ENCODE results near the gene HK1. TPM values are rescaled to one million over a fixed set of nuclear protein-coding genes. Genes with fewer than 3 reads are reported as not detected.

Gene HK1
- total RNA-seq, 2 experiments from 2014 or later = 213 to 220 TPM

GRCh38 chr10:69389827-69390490 is 111.7 kb downstream of the HK1 start:
- intact Hi-C loops (cut with micrococcal nuclease) = loop anchor here (5.0 kb wide), 2 partner anchors 73 to 383 kb away; no protein-coding TSS in a partner anchor
- H3K36me3 Mint-ChIP-seq = peaks cover 53% of the 10 kb centered on the region
- ChIA-PET CTCF (interaction anchor here (4.6 to 7.9 kb wide), 2 partner anchors 17 to 152 kb away, joined by 27 to 118 read pairs; no protein-coding TSS in a partner anchor), POLR2A (no interaction called here)
- DNase-seq = no peak
- no peak overlapping the region for H3K4me3 Mint-ChIP-seq
- peaks cover 11% of the 10 kb centered on the region for H3K4me1 Mint-ChIP-seq (ENCODE audit: low read depth)
- peak overlapping the region; percentile 26 for H3K27ac Mint-ChIP-seq
- H3K27me3 Mint-ChIP-seq = no peaks in the 10 kb centered on the region
- no peaks in the 10 kb centered on the region for H3K9me3 Mint-ChIP-seq

DNA sequence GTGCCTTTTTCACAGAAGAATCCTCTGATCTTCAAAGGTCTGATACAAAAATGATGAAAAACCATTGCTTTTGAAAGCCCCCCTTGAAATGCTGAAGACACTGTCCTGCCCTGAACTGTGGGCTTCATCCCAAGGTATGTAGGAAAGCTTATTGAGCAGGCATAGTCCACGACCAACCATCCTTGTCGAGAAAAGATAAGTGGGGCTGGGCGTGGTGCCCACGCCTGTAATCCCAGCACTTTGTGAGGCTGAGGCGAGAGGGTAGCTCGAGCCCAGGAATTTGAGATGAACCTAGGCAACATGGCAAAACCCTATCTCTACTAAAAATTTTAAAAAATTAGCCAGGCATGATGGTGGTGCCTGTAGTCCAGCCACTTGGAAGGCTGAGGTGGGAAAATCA is 112.9 kb downstream of the HK1 start:
- CTCF ChIA-PET = interaction anchor here (1.1 to 7.9 kb wide), 4 partner anchors 16 to 177 kb away, joined by 3 to 118 read pairs (median 16); no protein-coding TSS in a partner anchor
- no peak for DNase-seq
- peak overlapping the region; percentile 13 for H3K27ac Mint-ChIP-seq
- H3K9me3 Mint-ChIP-seq = no peaks in the 10 kb centered on the region
- H3K36me3 Mint-ChIP-seq = peaks cover 48% of the 10 kb centered on the region
- no peaks in the 10 kb centered on the region for H3K27me3 Mint-ChIP-seq
- POLR2A ChIA-PET = no interaction called here
- H3K4me1 Mint-ChIP-seq (ENCODE audit: low read depth) = peaks cover 11% of the 10 kb centered on the region
- no peak overlapping the region for H3K4me3 Mint-ChIP-seq
- intact Hi-C loops (cut with micrococcal nuclease) = loop anchor here (5.0 kb wide), 2 partner anchors 74 to 384 kb away; no protein-coding TSS in a partner anchor

DNA sequence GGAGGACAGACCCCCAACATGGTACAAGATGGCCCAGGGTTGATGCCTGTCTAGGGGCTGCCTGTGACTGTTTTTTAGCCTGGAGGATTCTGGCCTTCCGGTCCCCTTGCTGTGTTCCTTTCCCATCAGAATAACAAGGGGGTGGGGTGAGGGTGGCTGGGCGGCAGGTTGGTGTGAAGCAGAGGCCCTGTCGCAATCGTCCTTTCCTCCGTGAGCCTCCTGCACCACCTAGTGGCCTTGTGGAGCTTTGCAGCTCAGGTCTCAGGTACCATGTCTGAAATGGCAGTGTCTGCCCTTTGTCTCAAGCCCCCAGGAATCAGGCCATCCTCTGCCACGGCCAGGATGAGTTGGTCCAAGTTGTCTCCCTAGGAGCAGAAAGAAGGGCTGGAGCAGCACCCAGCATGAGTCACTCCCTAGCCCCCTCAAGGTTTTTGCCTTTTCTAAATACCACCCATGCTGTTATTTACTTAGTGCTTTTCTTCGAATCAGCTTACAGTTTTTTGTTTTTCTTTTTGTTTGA is 114.2 kb downstream of the HK1 start:
- Mint-ChIP-seq H3K27ac (peak overlapping the region; percentile 67), H3K36me3 (peaks cover 48% of the 10 kb centered on the region), H3K27me3 (no peaks in the 10 kb centered on the region), H3K4me3 (no peak overlapping the region), H3K4me1 (ENCODE audit: low read depth) (peaks cover 11% of the 10 kb centered on the region), H3K9me3 (no peaks in the 10 kb centered on the region)
- CTCF ChIA-PET = interaction anchor here (0.6 to 7.9 kb wide), 27 partner anchors 10 to 459 kb away, joined by 3 to 118 read pairs (median 4); partner anchors contain the start of gene SUPV3L1
- POLR2A ChIA-PET = interaction anchor here (0.6 to 1.1 kb wide), 3 partner anchors 12 to 213 kb away, joined by 3 to 4 read pairs (median 3); partner anchors contain the start of gene SUPV3L1
- intact Hi-C loops (cut with micrococcal nuclease) = loop anchor here (1.0 to 5.0 kb wide), 3 partner anchors 75 to 385 kb away; no protein-coding TSS in a partner anchor
- DNase-seq = peak; percentile 89

GRCh38 chr10:69394020-69394419 is 115.7 kb downstream of the HK1 start:
- H3K36me3 Mint-ChIP-seq = peaks cover 40% of the 10 kb centered on the region
- no peak overlapping the region for H3K27ac Mint-ChIP-seq
- peaks cover 11% of the 10 kb centered on the region for H3K4me1 Mint-ChIP-seq (ENCODE audit: low read depth)
- intact Hi-C loops (cut with micrococcal nuclease) = loop anchor here (5.0 kb wide), 2 partner anchors 77 to 387 kb away; no protein-coding TSS in a partner anchor
- H3K4me3 Mint-ChIP-seq = no peak overlapping the region
- H3K9me3 Mint-ChIP-seq = no peaks in the 10 kb centered on the region
- no peak for DNase-seq
- no peaks in the 10 kb centered on the region for H3K27me3 Mint-ChIP-seq
- CTCF ChIA-PET = interaction anchor here (0.5 to 7.9 kb wide), 2 partner anchors 113 to 156 kb away, joined by 4 to 118 read pairs; no protein-coding TSS in a partner anchor
- POLR2A ChIA-PET = no interaction called here

DNA sequence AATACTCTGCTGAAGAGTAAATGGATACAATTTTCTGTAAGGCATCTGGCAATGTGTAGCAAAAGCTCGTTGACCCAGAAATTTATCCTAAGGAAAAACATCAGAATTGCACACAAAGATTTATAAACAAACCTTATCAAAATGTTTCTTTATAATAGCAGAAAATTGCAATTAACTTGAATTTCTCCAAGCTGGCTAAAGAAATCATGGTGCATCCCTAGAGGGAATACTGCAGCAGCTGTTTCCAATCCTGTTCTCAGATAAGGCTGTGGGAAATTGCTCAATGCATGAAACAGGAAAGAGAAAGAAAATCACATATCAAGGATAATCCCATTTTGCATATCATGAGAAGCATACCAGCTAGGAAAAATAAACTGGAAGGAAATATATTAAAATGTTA is 119.7 kb downstream of the HK1 start:
- H3K36me3 Mint-ChIP-seq = peaks cover 41% of the 10 kb centered on the region
- H3K4me1 Mint-ChIP-seq (ENCODE audit: low read depth) = no peaks in the 10 kb centered on the region
- no peaks in the 10 kb centered on the region for H3K9me3 Mint-ChIP-seq
- POLR2A ChIA-PET = no interaction called here
- CTCF ChIA-PET = interaction anchor here (1.0 to 2.1 kb wide), 4 partner anchors 9 to 160 kb away, joined by 3 to 10 read pairs (median 3); no protein-coding TSS in a partner anchor
- no peaks in the 10 kb centered on the region for H3K27me3 Mint-ChIP-seq
- no peak for DNase-seq
- H3K4me3 Mint-ChIP-seq = no peak overlapping the region
- no peak overlapping the region for H3K27ac Mint-ChIP-seq
- intact Hi-C loops (cut with micrococcal nuclease) = no loop called here

GRCh38 chr10:69398466-69398865 is 120.2 kb downstream of the HK1 start:
- Mint-ChIP-seq H3K4me1 (ENCODE audit: low read depth) (peaks cover 1% of the 10 kb centered on the region), H3K27me3 (no peaks in the 10 kb centered on the region), H3K27ac (no peak overlapping the region), H3K36me3 (peaks cover 43% of the 10 kb centered on the region), H3K4me3 (no peak overlapping the region), H3K9me3 (no peaks in the 10 kb centered on the region)
- intact Hi-C loops (cut with micrococcal nuclease) = no loop called here
- no peak for DNase-seq
- ChIA-PET POLR2A (no interaction called here), CTCF (interaction anchor here (1.0 to 2.1 kb wide), 4 partner anchors 8 to 160 kb away, joined by 3 to 10 read pairs (median 3); no protein-coding TSS in a partner anchor)

DNA sequence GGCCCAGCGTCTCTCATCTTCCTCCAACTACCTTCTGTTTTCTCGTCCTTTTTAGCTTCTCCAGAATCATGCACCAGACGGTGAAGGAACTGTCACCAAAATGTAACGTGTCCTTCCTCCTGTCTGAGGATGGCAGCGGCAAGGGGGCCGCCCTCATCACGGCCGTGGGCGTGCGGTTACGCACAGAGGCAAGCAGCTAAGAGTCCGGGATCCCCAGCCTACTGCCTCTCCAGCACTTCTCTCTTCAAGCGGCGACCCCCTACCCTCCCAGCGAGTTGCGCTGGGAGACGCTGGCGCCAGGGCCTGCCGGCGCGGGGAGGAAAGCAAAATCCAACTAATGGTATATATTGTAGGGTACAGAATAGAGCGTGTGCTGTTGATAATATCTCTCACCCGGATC is 122.6 kb downstream of the HK1 start:
- peaks cover 2% of the 10 kb centered on the region for H3K4me1 Mint-ChIP-seq (ENCODE audit: low read depth)
- peaks cover 34% of the 10 kb centered on the region for H3K36me3 Mint-ChIP-seq
- DNase-seq = no peak
- H3K4me3 Mint-ChIP-seq = no peak overlapping the region
- no peak overlapping the region for H3K27ac Mint-ChIP-seq
- H3K27me3 Mint-ChIP-seq = no peaks in the 10 kb centered on the region
- CTCF ChIA-PET = no interaction called here
- intact Hi-C loops (cut with micrococcal nuclease) = no loop called here
- no peaks in the 10 kb centered on the region for H3K9me3 Mint-ChIP-seq
- POLR2A ChIA-PET = no interaction called here

DNA sequence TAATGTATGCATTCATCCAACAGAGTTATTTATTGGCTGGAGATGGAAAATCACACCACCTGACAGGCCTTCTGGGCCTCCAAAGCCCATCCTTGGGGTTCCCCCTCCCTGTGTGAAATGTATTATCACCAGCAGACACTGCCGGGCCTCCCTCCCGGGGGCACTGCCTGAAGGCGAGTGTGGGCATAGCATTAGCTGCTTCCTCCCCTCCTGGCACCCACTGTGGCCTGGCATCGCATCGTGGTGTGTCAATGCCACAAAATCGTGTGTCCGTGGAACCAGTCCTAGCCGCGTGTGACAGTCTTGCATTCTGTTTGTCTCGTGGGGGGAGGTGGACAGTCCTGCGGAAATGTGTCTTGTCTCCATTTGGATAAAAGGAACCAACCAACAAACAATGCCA is 123.1 kb downstream of the HK1 start:
- Mint-ChIP-seq H3K36me3 (peaks cover 32% of the 10 kb centered on the region), H3K4me1 (ENCODE audit: low read depth) (peaks cover 2% of the 10 kb centered on the region), H3K27ac (no peak overlapping the region), H3K27me3 (no peaks in the 10 kb centered on the region), H3K4me3 (no peak overlapping the region), H3K9me3 (no peaks in the 10 kb centered on the region)
- intact Hi-C loops (cut with micrococcal nuclease) = no loop called here
- CTCF ChIA-PET = no interaction called here
- no peak for DNase-seq
- POLR2A ChIA-PET = no interaction called here

DNA sequence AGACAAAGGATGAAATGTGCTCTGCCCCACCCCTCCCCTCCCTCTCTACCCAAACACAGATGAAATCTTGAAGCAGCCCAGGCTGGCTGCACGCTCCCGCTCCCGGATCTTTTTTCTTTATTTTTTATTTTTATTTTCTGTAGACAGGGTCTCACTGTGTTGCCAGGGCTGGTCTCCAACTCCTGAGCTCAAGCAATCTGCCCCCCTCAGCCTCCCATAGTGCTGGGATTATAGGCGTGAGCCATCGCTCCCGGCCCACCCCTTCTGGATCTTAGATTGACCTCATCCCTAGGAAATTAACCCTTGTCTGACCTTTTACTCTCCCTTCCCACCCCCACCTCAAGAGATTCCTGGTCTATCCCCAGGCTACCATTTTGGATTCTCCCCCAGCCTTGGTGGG is 124.1 kb downstream of the HK1 start:
- POLR2A ChIA-PET = no interaction called here
- no peak overlapping the region for H3K27ac Mint-ChIP-seq
- no peak overlapping the region for H3K4me3 Mint-ChIP-seq
- intact Hi-C loops (cut with micrococcal nuclease) = no loop called here
- H3K4me1 Mint-ChIP-seq (ENCODE audit: low read depth) = peaks cover 2% of the 10 kb centered on the region
- H3K9me3 Mint-ChIP-seq = no peaks in the 10 kb centered on the region
- CTCF ChIA-PET = no interaction called here
- no peak for DNase-seq
- H3K27me3 Mint-ChIP-seq = no peaks in the 10 kb centered on the region
- peaks cover 28% of the 10 kb centered on the region for H3K36me3 Mint-ChIP-seq

DNA sequence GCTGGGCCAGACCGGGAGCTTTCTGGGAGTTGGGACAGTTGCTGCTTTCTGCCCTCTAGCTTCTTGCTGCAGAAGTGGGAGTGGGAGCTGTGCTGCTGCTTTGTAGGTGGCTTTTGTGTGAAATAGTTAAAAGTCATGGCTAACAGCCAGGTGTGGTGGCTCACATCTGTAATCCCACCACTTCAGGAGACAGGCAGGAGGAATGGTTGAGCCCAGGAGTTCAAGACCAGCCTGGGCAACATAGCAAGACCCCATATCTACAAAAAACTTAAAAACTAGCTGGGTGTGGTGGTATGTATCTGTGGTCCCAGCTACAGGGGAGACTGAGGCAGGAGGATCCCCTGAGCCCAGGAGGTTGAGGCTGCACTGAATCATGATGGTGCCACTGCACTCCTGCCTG is 124.8 kb downstream of the HK1 start:
- Mint-ChIP-seq H3K9me3 (no peaks in the 10 kb centered on the region), H3K4me3 (no peak overlapping the region), H3K4me1 (ENCODE audit: low read depth) (peaks cover 6% of the 10 kb centered on the region), H3K36me3 (peaks cover 28% of the 10 kb centered on the region), H3K27me3 (no peaks in the 10 kb centered on the region), H3K27ac (no peak overlapping the region)
- POLR2A ChIA-PET = no interaction called here
- CTCF ChIA-PET = interaction anchor here (1.1 kb wide), 2 partner anchors 10 to 165 kb away, joined by 5 read pairs; no protein-coding TSS in a partner anchor
- intact Hi-C loops (cut with micrococcal nuclease) = no loop called here
- no peak for DNase-seq

- POLR2A ChIA-PET = no interaction called here
- intact Hi-C loops (cut with micrococcal nuclease) = no loop called here
Measured at GRCh38 chr10:69403519-69403918, 125.2 kb downstream of the HK1 start.

GRCh38 chr10:69404786-69405185 is 126.5 kb downstream of the HK1 start:
- H3K9me3 Mint-ChIP-seq = no peaks in the 10 kb centered on the region
- intact Hi-C loops (cut with micrococcal nuclease) = loop anchor here (5.0 kb wide), 3 partner anchors 182 to 407 kb away; partner anchors contain the start of genes FAM241B and HKDC1
- peaks cover 23% of the 10 kb centered on the region for H3K36me3 Mint-ChIP-seq
- DNase-seq = no peak
- peak overlapping the region; percentile 28 for H3K27ac Mint-ChIP-seq
- H3K4me3 Mint-ChIP-seq = no peak overlapping the region
- no peaks in the 10 kb centered on the region for H3K27me3 Mint-ChIP-seq
- ChIA-PET POLR2A (no interaction called here), CTCF (interaction anchor here (4.1 kb wide), 1 partner anchor 104 kb away, joined by 50 read pairs; no protein-coding TSS in a partner anchor)
- H3K4me1 Mint-ChIP-seq (ENCODE audit: low read depth) = peaks cover 17% of the 10 kb centered on the region

More at GRCh38 chr10:69403519-69403918, 125.2 kb downstream of the HK1 start:
- no peak for DNase-seq
- Mint-ChIP-seq H3K4me3 (no peak overlapping the region), H3K9me3 (no peaks in the 10 kb centered on the region), H3K27ac (no peak overlapping the region), H3K4me1 (ENCODE audit: low read depth) (peaks cover 10% of the 10 kb centered on the region), H3K27me3 (no peaks in the 10 kb centered on the region), H3K36me3 (peaks cover 28% of the 10 kb centered on the region)
- CTCF ChIA-PET = interaction anchor here (1.1 kb wide), 2 partner anchors 11 to 165 kb away, joined by 5 read pairs; no protein-coding TSS in a partner anchor
